ENCODE data around the gene DNAH8.
A peak's percentile ranks its signal among the peaks of the same experiment; 100 is the strongest.

- peak; percentile 89 for TF ChIP-seq CTCF (conservative IDR thresholded peaks at IDR 0.05; ENCODE audit: low read depth, low read length)
- no peak for TF ChIP-seq EZH2 (IDR thresholded peaks at IDR 0.05; ENCODE audit: low read length, unreplicated experiment)
Measured at GRCh38 chr6:38671885-38672467, 43.1 kb upstream of the DNAH8 start.
